ENCODE measurements around the gene SLIT1. TPM values are rescaled to one million over a fixed set of nuclear protein-coding genes. Genes with fewer than 3 reads are reported as not detected.

The SLIT1 gene
- total RNA-seq, 2 experiments from 2014 or later: 0.13 to 1.0 TPM

DNA sequence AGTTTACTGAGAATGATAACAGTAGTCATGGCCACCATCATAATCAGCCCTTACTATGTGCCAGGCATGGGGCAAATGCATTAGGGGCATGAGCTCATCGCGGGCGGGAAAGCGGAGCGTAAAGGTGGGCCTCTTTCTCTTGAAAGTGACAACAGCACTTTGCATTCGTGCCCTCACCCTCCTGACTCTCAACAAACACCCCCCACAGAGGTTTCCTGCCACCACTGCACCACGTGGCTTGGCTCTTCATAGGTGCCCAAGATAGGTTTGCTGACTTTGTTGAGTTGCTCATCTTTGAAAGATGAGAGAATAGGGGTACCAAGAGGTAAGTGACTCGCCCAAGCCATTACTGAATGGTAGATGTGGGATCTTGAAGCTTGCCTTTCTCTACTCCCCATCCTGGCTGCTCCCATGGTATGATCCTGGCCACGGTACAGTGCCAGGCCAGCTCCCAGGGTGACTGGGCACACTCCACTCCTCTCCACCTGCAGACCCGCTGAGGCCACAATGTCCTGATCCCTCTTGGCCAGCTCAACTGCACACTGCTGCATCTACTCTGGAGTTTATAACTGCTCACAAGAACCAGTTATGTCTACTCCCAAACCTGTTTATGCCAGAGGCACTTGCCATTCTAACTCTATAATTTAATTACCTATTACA is 26.0 kb downstream of the SLIT1 start:
- Histone ChIP-seq H3K79me2 (ENCODE audit: insufficient read depth, low read depth, low read length) (no peaks in the 10 kb centered on the region), H3K4me1 (ENCODE audit: insufficient read depth, low read length, poor library complexity, severe bottlenecking) (peaks cover 9% of the 10 kb centered on the region), H4K20me1 (ENCODE audit: insufficient read depth, low read length) (no peaks in the 10 kb centered on the region), H3K4me2 (ENCODE audit: low read length) (no peak overlapping the region), H3K36me3 (ENCODE audit: insufficient read depth, low read length) (no peaks in the 10 kb centered on the region), H2AFZ (ENCODE audit: low read length) (no peak overlapping the region), H3K27ac (ENCODE audit: low read depth, low read length, poor library complexity, severe bottlenecking) (no peak overlapping the region), H3K9me3 (ENCODE audit: low read length) (no peaks in the 10 kb centered on the region), H3K4me3 (ENCODE audit: low read depth, low read length, poor library complexity, severe bottlenecking) (no peak overlapping the region), H3K9me2 (ENCODE audit: insufficient read depth, low read length) (no peaks in the 10 kb centered on the region)
- ChIA-PET POLR2A (no interaction called here), CTCF (ENCODE audit: unreplicated experiment) (no interaction called here)
- TF ChIP-seq, protein P1, sequence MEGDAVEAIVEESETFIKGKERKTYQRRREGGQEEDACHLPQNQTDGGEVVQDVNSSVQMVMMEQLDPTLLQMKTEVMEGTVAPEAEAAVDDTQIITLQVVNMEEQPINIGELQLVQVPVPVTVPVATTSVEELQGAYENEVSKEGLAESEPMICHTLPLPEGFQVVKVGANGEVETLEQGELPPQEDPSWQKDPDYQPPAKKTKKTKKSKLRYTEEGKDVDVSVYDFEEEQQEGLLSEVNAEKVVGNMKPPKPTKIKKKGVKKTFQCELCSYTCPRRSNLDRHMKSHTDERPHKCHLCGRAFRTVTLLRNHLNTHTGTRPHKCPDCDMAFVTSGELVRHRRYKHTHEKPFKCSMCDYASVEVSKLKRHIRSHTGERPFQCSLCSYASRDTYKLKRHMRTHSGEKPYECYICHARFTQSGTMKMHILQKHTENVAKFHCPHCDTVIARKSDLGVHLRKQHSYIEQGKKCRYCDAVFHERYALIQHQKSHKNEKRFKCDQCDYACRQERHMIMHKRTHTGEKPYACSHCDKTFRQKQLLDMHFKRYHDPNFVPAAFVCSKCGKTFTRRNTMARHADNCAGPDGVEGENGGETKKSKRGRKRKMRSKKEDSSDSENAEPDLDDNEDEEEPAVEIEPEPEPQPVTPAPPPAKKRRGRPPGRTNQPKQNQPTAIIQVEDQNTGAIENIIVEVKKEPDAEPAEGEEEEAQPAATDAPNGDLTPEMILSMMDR (conservative IDR thresholded peaks at IDR 0.05; ENCODE audit: low read length): no peak
- TF ChIP-seq EZH2phosphoT487 (IDR thresholded peaks at IDR 0.05; ENCODE audit: borderline replicate concordance, low read depth, low read length): no peak
- BruUV-seq (replicated peaks): no TSS peak
- intact Hi-C loops (cut with micrococcal nuclease; ENCODE audit: unreplicated experiment): no loop called here
- DNase-seq (ENCODE audit: low spot score): no peak

DNA sequence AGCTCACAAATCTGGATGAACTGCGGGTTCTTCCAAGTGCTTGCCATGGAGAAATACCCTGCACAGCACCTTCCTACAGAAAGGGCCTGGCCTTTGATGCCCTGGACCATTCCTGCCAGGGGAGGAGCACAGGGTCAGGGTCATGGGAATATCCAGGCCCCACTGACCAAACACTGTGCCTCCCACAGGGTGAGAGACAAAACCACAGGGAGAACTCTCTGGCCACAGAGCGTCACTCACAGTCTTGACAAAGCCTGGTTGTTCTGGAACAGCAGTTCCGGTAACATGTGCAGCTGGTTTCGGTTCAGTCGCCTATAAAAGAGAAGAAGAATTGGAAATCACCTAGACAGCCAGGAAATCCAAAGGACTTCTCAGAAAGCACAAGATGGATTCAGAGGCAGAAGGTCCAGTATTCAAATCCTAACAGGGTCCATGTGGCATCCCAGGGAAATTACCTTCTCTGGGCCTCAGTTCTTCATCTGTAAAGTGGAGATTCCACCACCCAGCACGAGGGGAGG is 28.1 kb downstream of the SLIT1 start:
- no peaks in the 10 kb centered on the region for H3K36me3 ChIP-seq (ENCODE audit: insufficient read depth, low read length)
- ChIA-PET CTCF (ENCODE audit: unreplicated experiment) (no interaction called here), POLR2A (no interaction called here)
- no peak overlapping the region for H3K27ac ChIP-seq (ENCODE audit: low read depth, low read length, poor library complexity, severe bottlenecking)
- no peaks in the 10 kb centered on the region for H3K9me2 ChIP-seq (ENCODE audit: insufficient read depth, low read length)
- H3K4me1 ChIP-seq (ENCODE audit: insufficient read depth, low read length, poor library complexity, severe bottlenecking): peaks cover 9% of the 10 kb centered on the region
- TF ChIP-seq EZH2phosphoT487 (IDR thresholded peaks at IDR 0.05; ENCODE audit: borderline replicate concordance, low read depth, low read length): no peak
- TF ChIP-seq, protein P1 (conservative IDR thresholded peaks at IDR 0.05; ENCODE audit: low read length): no peak
- H2AFZ ChIP-seq (ENCODE audit: low read length): no peak overlapping the region
- no peak overlapping the region for H3K4me2 ChIP-seq (ENCODE audit: low read length)
- no peaks in the 10 kb centered on the region for H3K79me2 ChIP-seq (ENCODE audit: insufficient read depth, low read depth, low read length)
- intact Hi-C loops (cut with micrococcal nuclease; ENCODE audit: unreplicated experiment): no loop called here
- no peaks in the 10 kb centered on the region for H3K9me3 ChIP-seq (ENCODE audit: low read length)
- no peaks in the 10 kb centered on the region for H4K20me1 ChIP-seq (ENCODE audit: insufficient read depth, low read length)
- no TSS peak for BruUV-seq (replicated peaks)
- DNase-seq (ENCODE audit: low spot score): peak; percentile 22
- H3K4me3 ChIP-seq (ENCODE audit: low read depth, low read length, poor library complexity, severe bottlenecking): no peak overlapping the region

DNA sequence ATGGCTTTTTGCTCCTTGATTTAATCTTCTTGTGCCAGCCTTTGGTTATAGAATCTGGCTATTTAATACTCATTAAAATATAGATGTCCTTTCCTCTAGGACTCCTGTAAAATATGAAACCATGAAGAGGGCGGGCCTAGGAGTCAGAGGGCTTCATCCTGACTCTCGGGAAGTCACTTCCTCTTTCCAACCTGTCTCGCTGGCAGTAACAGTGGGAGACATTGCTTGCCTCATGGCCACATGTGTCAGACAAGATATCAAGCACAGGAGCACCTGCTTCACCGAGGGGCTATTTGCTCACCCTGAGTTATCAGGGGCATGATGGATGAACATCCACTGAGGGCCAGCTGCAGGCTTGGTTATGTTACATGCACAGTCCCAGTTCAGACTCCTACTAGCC is 31.0 kb downstream of the SLIT1 start:
- Histone ChIP-seq H3K27ac (ENCODE audit: low read depth, low read length, poor library complexity, severe bottlenecking) (no peak overlapping the region), H3K36me3 (ENCODE audit: insufficient read depth, low read length) (no peaks in the 10 kb centered on the region), H3K4me1 (ENCODE audit: insufficient read depth, low read length, poor library complexity, severe bottlenecking) (peaks cover 9% of the 10 kb centered on the region), H3K4me2 (ENCODE audit: low read length) (no peak overlapping the region), H3K79me2 (ENCODE audit: insufficient read depth, low read depth, low read length) (no peaks in the 10 kb centered on the region), H4K20me1 (ENCODE audit: insufficient read depth, low read length) (no peaks in the 10 kb centered on the region), H3K9me3 (ENCODE audit: low read length) (no peaks in the 10 kb centered on the region), H2AFZ (ENCODE audit: low read length) (no peak overlapping the region), H3K9me2 (ENCODE audit: insufficient read depth, low read length) (no peaks in the 10 kb centered on the region), H3K4me3 (ENCODE audit: low read depth, low read length, poor library complexity, severe bottlenecking) (no peak overlapping the region)
- ChIA-PET CTCF (ENCODE audit: unreplicated experiment) (no interaction called here), POLR2A (interaction anchor here (0.6 kb wide), 1 partner anchor 113 kb away, joined by 4 read pairs; no protein-coding TSS in a partner anchor)
- BruUV-seq (replicated peaks): no TSS peak
- TF ChIP-seq, protein P1 (conservative IDR thresholded peaks at IDR 0.05; ENCODE audit: low read length): no peak
- no peak for TF ChIP-seq EZH2phosphoT487 (IDR thresholded peaks at IDR 0.05; ENCODE audit: borderline replicate concordance, low read depth, low read length)
- intact Hi-C loops (cut with micrococcal nuclease; ENCODE audit: unreplicated experiment): no loop called here
- DNase-seq (ENCODE audit: low spot score): no peak
